ENCODE measurements around the gene GLT8D1. TPM values are rescaled to one million over a fixed set of nuclear protein-coding genes. Genes with fewer than 3 reads are reported as not detected.
A peak's percentile ranks its signal among the peaks of the same experiment; 100 is the strongest.

Gene GLT8D1
- total RNA-seq, 2 donors from 2014 or later = 28.4 to 35.0 TPM

GRCh38 chr3:52670621-52671521 lies 34.7 kb downstream of the GLT8D1 start:
- Mint-ChIP-seq H3K36me3 (peaks cover 7 to 43% of the 10 kb centered on the region in 2 donors), H3K27ac (peak overlapping the region; percentile 92 to 99), H3K9me3 (no peaks in the 10 kb centered on the region)
- ATAC-seq = peak; percentile 93 to 94
- peak; percentile 54 to 64 for DNase-seq (ENCODE audit: low spot score in 2 of 2)

GRCh38 chr3:52663098-52663497 lies 42.5 kb downstream of the GLT8D1 start:
- Mint-ChIP-seq H3K9me3 (no peaks in the 10 kb centered on the region), H3K36me3 (peaks cover 5 to 29% of the 10 kb centered on the region in 2 donors), H3K27ac (no peak overlapping the region)
- ATAC-seq (no peak), DNase-seq (ENCODE audit: low spot score in 2 of 2) (no peak)

GRCh38 chr3:52660046-52660445 lies 45.5 kb downstream of the GLT8D1 start:
- peaks cover 12 to 33% of the 10 kb centered on the region in 2 donors for H3K36me3 Mint-ChIP-seq
- DNase-seq (ENCODE audit: low spot score in 2 of 2) (no peak), ATAC-seq (no peak)
- H3K9me3 Mint-ChIP-seq = no peaks in the 10 kb centered on the region
- no peak overlapping the region for H3K27ac Mint-ChIP-seq

DNA sequence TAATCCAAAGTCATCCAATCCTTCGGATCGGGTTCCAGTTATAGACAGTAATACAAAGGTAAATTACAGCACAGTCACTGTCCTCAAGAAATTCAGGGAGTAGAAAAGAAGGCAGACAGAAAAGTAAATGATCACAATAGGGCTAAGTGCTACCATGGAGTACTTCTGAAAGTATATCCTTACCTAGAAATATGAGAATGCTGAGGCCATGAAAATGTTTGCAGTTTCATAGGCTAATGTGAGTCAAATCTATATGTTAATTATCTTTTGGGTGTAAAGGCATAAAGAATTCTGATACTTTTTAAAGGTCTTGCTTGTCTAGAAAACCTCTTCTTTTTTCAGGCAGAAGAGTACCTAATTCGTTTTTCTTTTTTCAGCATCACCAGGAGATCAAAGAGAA lies 49.7 kb downstream of the GLT8D1 start:
- Mint-ChIP-seq H3K36me3 (peaks cover 7 to 15% of the 10 kb centered on the region in 2 donors), H3K9me3 (no peaks in the 10 kb centered on the region), H3K27ac (peak overlapping the region in 1 of 2 donors; percentile 17)
- ATAC-seq (peak in 1 of 2 donors; percentile 52), DNase-seq (ENCODE audit: low spot score in 2 of 2) (no peak)

- Mint-ChIP-seq H3K36me3 (peaks cover 19 to 25% of the 10 kb centered on the region in 2 donors), H3K27ac (no peak overlapping the region)
- no peak for DNase-seq (ENCODE audit: low spot score in 2 of 2)
Observed at GRCh38 chr3:52651592-52651991, 54.0 kb downstream of the GLT8D1 start.

GRCh38 chr3:52650439-52650838 lies 55.2 kb downstream of the GLT8D1 start:
- H3K27ac Mint-ChIP-seq = no peak overlapping the region
- DNase-seq (ENCODE audit: low spot score in 2 of 2) (no peak), ATAC-seq (peak in 1 of 2 donors; percentile 20)
- H3K36me3 Mint-ChIP-seq = peaks cover 13 to 19% of the 10 kb centered on the region in 2 donors
- H3K9me3 Mint-ChIP-seq = no peaks in the 10 kb centered on the region

More at GRCh38 chr3:52651592-52651991, 54.0 kb downstream of the GLT8D1 start:
- no peaks in the 10 kb centered on the region for H3K9me3 Mint-ChIP-seq
- ATAC-seq = no peak

GRCh38 chr3:52649461-52650210 lies 56.0 kb downstream of the GLT8D1 start:
- ATAC-seq (no peak), DNase-seq (ENCODE audit: low spot score in 2 of 2) (no peak)
- Mint-ChIP-seq H3K9me3 (no peaks in the 10 kb centered on the region), H3K27ac (no peak overlapping the region), H3K36me3 (peaks cover 13 to 19% of the 10 kb centered on the region in 2 donors)

DNA sequence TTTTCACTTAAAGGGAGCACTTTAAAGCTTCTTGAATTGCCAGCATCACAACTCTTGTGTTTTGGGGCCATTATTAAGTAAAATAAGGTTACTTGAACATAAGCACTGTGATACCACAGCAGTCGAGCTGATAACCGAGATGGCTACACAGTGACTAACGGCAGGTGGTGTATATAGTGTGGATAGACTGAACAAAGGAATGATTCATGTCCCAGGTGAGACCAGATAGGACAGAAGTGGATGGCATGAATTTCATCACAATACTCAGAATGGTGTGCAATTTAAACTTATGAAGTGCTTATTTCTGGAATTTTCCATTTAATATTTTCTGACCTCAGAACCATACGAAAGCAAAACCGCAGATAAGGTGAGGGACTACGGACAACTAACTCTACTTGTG lies 60.0 kb downstream of the GLT8D1 start:
- ATAC-seq (no peak), DNase-seq (ENCODE audit: low spot score in 2 of 2) (no peak)
- no peaks in the 10 kb centered on the region for H3K9me3 Mint-ChIP-seq
- H3K27ac Mint-ChIP-seq = no peak overlapping the region
- peaks cover 13 to 22% of the 10 kb centered on the region in 2 donors for H3K36me3 Mint-ChIP-seq

Other genes starting within 250 kb of the GLT8D1 start
- under 1 TPM in 1 of 2 donors, not detected in 1; 0.36 TPM for gene STAB1, start 210.5 kb downstream of the GLT8D1 start, total RNA-seq
- 10 to 100 TPM; 26.5 to 30.6 TPM for gene NT5DC2, start 171.9 kb downstream of the GLT8D1 start, total RNA-seq
- 10 to 100 TPM; 14.1 to 16.8 TPM for gene UQCC5, start 169.2 kb downstream of the GLT8D1 start, total RNA-seq
- 10 to 100 TPM; 69.5 to 70.1 TPM for gene PBRM1, start 19.9 kb downstream of the GLT8D1 start, total RNA-seq
- gene GNL3, start 19.8 kb downstream of the GLT8D1 start, total RNA-seq = 100 to 1,000 TPM; 171 to 217 TPM
- gene SPCS1, start 315 bp upstream of the GLT8D1 start, total RNA-seq = 100 to 1,000 TPM in 1 of 2 donors, 10 to 100 TPM in 1; 94.3 to 102 TPM
- 10 to 100 TPM in 1 of 2 donors, 1 to 10 TPM in 1; 3.2 to 19.9 TPM for gene NEK4, start 65.1 kb upstream of the GLT8D1 start, total RNA-seq
- not detected for gene ITIH1, start 71.8 kb upstream of the GLT8D1 start, total RNA-seq
- not detected for gene ITIH3, start 89.0 kb upstream of the GLT8D1 start, total RNA-seq
- 10 to 100 TPM in 1 of 2 donors, 1 to 10 TPM in 1; 1.5 to 16.5 TPM for gene ITIH4, start 124.9 kb upstream of the GLT8D1 start, total RNA-seq
- 1 to 10 TPM in 1 of 2 donors, under 1 TPM in 1; 0.51 to 3.6 TPM for gene MUSTN1, start 129.2 kb upstream of the GLT8D1 start, total RNA-seq
- gene STIMATE, start 191.8 kb upstream of the GLT8D1 start, total RNA-seq = 10 to 100 TPM; 16.6 to 24.0 TPM

Data from activated naive CD4-positive, alpha-beta T cell treated with anti-CD3 and anti-CD28 coated beads, Interleukin-2, amount 50 U/mL, for 72 hours (primary cell).